Neuron (in vitro differentiated cells): ENCODE results near the gene MDFIC.

Experiments used
- H2AFZ ChIP-seq: one replicate; pipeline ENCODE4 v1.6.1; 2013; ENCODE audit warnings: low read depth, mild to moderate bottlenecking, inconsistent platforms, low read length, moderate library complexity
- H3K27me3 ChIP-seq: one replicate; pipeline ENCODE4 v1.6.1; 2013; ENCODE audit warnings: low read length; ENCODE audit not compliant: insufficient read depth
- H3K36me3 ChIP-seq: one replicate; pipeline ENCODE4 v1.6.1; 2013; ENCODE audit warnings: low read length; ENCODE audit not compliant: insufficient read depth
- H3K4me1 ChIP-seq: one replicate; pipeline ENCODE4 v1.6.1; 2013; ENCODE audit warnings: low read length; ENCODE audit not compliant: insufficient read depth
- H3K4me3 ChIP-seq: 2 replicates; pipeline ENCODE4 v1.5.1; 2013; ENCODE audit warnings: mild to moderate bottlenecking, low read length, moderate library complexity
- H3K9me3 ChIP-seq: one replicate; pipeline ENCODE4 v1.6.1; 2013; ENCODE audit warnings: low read length

The MDFIC gene

GRCh38 chr7:114970732-114971131 lies 48.8 kb downstream of the MDFIC start:
- H3K27me3 ChIP-seq, result no peaks in the 10 kb centered on the region
- no peaks in the 10 kb centered on the region for H3K9me3 ChIP-seq
- H3K36me3 ChIP-seq, result no peaks in the 10 kb centered on the region
- H3K4me3 ChIP-seq, result no peak overlapping the region
- no peak overlapping the region for H2AFZ ChIP-seq
- H3K4me1 ChIP-seq, result peaks cover 3% of the 10 kb centered on the region

GRCh38 chr7:114972567-114972966 lies 50.7 kb downstream of the MDFIC start:
- H3K36me3 ChIP-seq, result no peaks in the 10 kb centered on the region
- H3K4me3 ChIP-seq, result no peak overlapping the region
- H3K4me1 ChIP-seq, result peaks cover 3% of the 10 kb centered on the region
- no peaks in the 10 kb centered on the region for H3K9me3 ChIP-seq
- H3K27me3 ChIP-seq, result no peaks in the 10 kb centered on the region
- H2AFZ ChIP-seq, result no peak overlapping the region

GRCh38 chr7:114973147-114973546 lies 51.3 kb downstream of the MDFIC start:
- no peaks in the 10 kb centered on the region for H3K27me3 ChIP-seq
- no peak overlapping the region for H2AFZ ChIP-seq
- H3K36me3 ChIP-seq, result no peaks in the 10 kb centered on the region
- H3K4me1 ChIP-seq, result peaks cover 3% of the 10 kb centered on the region
- H3K4me3 ChIP-seq, result no peak overlapping the region
- H3K9me3 ChIP-seq, result no peaks in the 10 kb centered on the region

- H2AFZ ChIP-seq, result no peak overlapping the region
- H3K36me3 ChIP-seq, result no peaks in the 10 kb centered on the region
- no peaks in the 10 kb centered on the region for H3K27me3 ChIP-seq
- H3K4me3 ChIP-seq, result no peak overlapping the region
- no peaks in the 10 kb centered on the region for H3K9me3 ChIP-seq
- H3K4me1 ChIP-seq, result peaks cover 3% of the 10 kb centered on the region
Observed at GRCh38 chr7:114975401-114975800, 53.5 kb downstream of the MDFIC start.

GRCh38 chr7:114976666-114977065 lies 54.8 kb downstream of the MDFIC start:
- H3K4me3 ChIP-seq, result no peak overlapping the region
- H2AFZ ChIP-seq, result no peak overlapping the region
- H3K9me3 ChIP-seq, result no peaks in the 10 kb centered on the region
- no peaks in the 10 kb centered on the region for H3K27me3 ChIP-seq
- H3K4me1 ChIP-seq, result peaks cover 3% of the 10 kb centered on the region
- no peaks in the 10 kb centered on the region for H3K36me3 ChIP-seq

GRCh38 chr7:114977277-114977676 lies 55.4 kb downstream of the MDFIC start:
- Histone ChIP-seq H3K4me1 (peaks cover 3% of the 10 kb centered on the region), H2AFZ (no peak overlapping the region), H3K27me3 (no peaks in the 10 kb centered on the region), H3K4me3 (no peak overlapping the region), H3K9me3 (no peaks in the 10 kb centered on the region), H3K36me3 (no peaks in the 10 kb centered on the region)

GRCh38 chr7:114979388-114979787 lies 57.5 kb downstream of the MDFIC start:
- no peak overlapping the region for H3K4me3 ChIP-seq
- peaks cover 2% of the 10 kb centered on the region for H3K9me3 ChIP-seq
- no peak overlapping the region for H2AFZ ChIP-seq
- H3K36me3 ChIP-seq, result no peaks in the 10 kb centered on the region
- peaks cover 3% of the 10 kb centered on the region for H3K4me1 ChIP-seq
- no peaks in the 10 kb centered on the region for H3K27me3 ChIP-seq

GRCh38 chr7:114979803-114980507 lies 58.1 kb downstream of the MDFIC start:
- peaks cover 3% of the 10 kb centered on the region for H3K4me1 ChIP-seq
- H3K4me3 ChIP-seq, result no peak overlapping the region
- H3K9me3 ChIP-seq, result peaks cover 2% of the 10 kb centered on the region
- no peaks in the 10 kb centered on the region for H3K27me3 ChIP-seq
- H3K36me3 ChIP-seq, result no peaks in the 10 kb centered on the region
- H2AFZ ChIP-seq, result no peak overlapping the region

- no peaks in the 10 kb centered on the region for H3K36me3 ChIP-seq
- H3K4me3 ChIP-seq, result no peak overlapping the region
- H3K27me3 ChIP-seq, result no peaks in the 10 kb centered on the region
- no peak overlapping the region for H2AFZ ChIP-seq
- H3K4me1 ChIP-seq, result no peaks in the 10 kb centered on the region
- H3K9me3 ChIP-seq, result peaks cover 2% of the 10 kb centered on the region
Observed at GRCh38 chr7:114981323-114981722, 59.4 kb downstream of the MDFIC start.

GRCh38 chr7:114985116-114985715 lies 63.3 kb downstream of the MDFIC start:
- Histone ChIP-seq H3K27me3 (no peaks in the 10 kb centered on the region), H3K4me1 (no peaks in the 10 kb centered on the region), H3K9me3 (peaks cover 2% of the 10 kb centered on the region), H3K36me3 (no peaks in the 10 kb centered on the region), H3K4me3 (no peak overlapping the region), H2AFZ (no peak overlapping the region)

GRCh38 chr7:114986190-114987180 lies 64.6 kb downstream of the MDFIC start:
- Histone ChIP-seq H3K4me1 (no peaks in the 10 kb centered on the region), H3K9me3 (peaks cover 2% of the 10 kb centered on the region), H3K4me3 (no peak overlapping the region), H2AFZ (no peak overlapping the region), H3K27me3 (no peaks in the 10 kb centered on the region), H3K36me3 (no peaks in the 10 kb centered on the region)

- no peaks in the 10 kb centered on the region for H3K4me1 ChIP-seq
- H3K4me3 ChIP-seq, result no peak overlapping the region
- no peaks in the 10 kb centered on the region for H3K36me3 ChIP-seq
- H2AFZ ChIP-seq, result no peak overlapping the region
- H3K27me3 ChIP-seq, result no peaks in the 10 kb centered on the region
- H3K9me3 ChIP-seq, result no peaks in the 10 kb centered on the region
Observed at GRCh38 chr7:114988026-114988425, 66.1 kb downstream of the MDFIC start.

GRCh38 chr7:114988755-114989375 lies 67.0 kb downstream of the MDFIC start:
- no peaks in the 10 kb centered on the region for H3K9me3 ChIP-seq
- no peaks in the 10 kb centered on the region for H3K36me3 ChIP-seq
- no peaks in the 10 kb centered on the region for H3K27me3 ChIP-seq
- H3K4me3 ChIP-seq, result no peak overlapping the region
- H2AFZ ChIP-seq, result no peak overlapping the region
- no peaks in the 10 kb centered on the region for H3K4me1 ChIP-seq
